ENCODE measurements around the gene TRIM38. TPM values are rescaled to one million over a fixed set of nuclear protein-coding genes. Genes with fewer than 3 reads are reported as not detected.
A peak's percentile ranks its signal among the peaks of the same experiment; 100 is the strongest.

The TRIM38 gene
- total RNA-seq, 4 donors from 2014 or later, result 2.2 to 6.7 (median 4.6) TPM

DNA sequence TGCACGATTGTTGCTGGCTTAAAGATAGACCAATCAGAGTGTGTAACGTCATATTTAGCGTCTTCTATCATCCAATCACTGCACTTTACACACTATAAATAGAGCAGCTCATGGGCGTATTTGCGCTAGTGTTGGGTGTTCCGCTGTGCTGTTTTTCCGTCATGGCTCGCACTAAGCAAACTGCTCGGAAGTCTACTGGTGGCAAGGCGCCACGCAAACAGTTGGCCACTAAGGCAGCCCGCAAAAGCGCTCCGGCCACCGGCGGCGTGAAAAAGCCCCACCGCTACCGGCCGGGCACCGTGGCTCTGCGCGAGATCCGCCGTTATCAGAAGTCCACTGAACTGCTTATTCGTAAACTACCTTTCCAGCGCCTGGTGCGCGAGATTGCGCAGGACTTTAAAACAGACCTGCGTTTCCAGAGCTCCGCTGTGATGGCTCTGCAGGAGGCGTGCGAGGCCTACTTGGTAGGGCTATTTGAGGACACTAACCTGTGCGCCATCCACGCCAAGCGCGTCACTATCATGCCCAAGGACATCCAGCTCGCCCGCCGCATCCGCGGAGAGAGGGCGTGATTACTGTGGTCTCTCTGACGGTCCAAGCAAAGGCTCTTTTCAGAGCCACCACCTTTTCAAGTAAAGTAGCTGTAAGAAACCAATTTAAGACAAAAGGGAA lies 57.9 kb downstream of the TRIM38 start:
- Histone ChIP-seq H3K4me3 (peak overlapping the region; percentile 59 to 81 (median 74)), H3K36me3 (no peaks in the 10 kb centered on the region), H3K27me3 (peaks cover 20 to 69% (median 53%) of the 10 kb centered on the region in 3 donors), H3K4me1 (peaks cover 4% of the 10 kb centered on the region in 2 donors), H3K27ac (peak overlapping the region; percentile 86 to 94 (median 89)), H3K9me3 (no peaks in the 10 kb centered on the region)
- peak; percentile 85 to 97 for TF ChIP-seq POLR2A (IDR thresholded peaks at IDR 0.05)
- TF ChIP-seq, protein P1, sequence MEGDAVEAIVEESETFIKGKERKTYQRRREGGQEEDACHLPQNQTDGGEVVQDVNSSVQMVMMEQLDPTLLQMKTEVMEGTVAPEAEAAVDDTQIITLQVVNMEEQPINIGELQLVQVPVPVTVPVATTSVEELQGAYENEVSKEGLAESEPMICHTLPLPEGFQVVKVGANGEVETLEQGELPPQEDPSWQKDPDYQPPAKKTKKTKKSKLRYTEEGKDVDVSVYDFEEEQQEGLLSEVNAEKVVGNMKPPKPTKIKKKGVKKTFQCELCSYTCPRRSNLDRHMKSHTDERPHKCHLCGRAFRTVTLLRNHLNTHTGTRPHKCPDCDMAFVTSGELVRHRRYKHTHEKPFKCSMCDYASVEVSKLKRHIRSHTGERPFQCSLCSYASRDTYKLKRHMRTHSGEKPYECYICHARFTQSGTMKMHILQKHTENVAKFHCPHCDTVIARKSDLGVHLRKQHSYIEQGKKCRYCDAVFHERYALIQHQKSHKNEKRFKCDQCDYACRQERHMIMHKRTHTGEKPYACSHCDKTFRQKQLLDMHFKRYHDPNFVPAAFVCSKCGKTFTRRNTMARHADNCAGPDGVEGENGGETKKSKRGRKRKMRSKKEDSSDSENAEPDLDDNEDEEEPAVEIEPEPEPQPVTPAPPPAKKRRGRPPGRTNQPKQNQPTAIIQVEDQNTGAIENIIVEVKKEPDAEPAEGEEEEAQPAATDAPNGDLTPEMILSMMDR (IDR thresholded peaks at IDR 0.05 in 4 of 5, conservative IDR thresholded peaks at IDR 0.05 in 1 of 5), result no peak
- intact Hi-C loops (cut with DNase I; ENCODE audit: low total_unique reads) (loop anchor here (5.0 to 10.0 kb wide), 5 partner anchors 152 to 1874 kb away; partner anchors contain the start of gene ZNF184), in situ Hi-C loops (cut with MboI; ENCODE audit: low sequenced_read_pairs in 4 of 4) (no loop called here)
- peak; percentile 33 to 70 for DNase-seq
- peak; percentile 83 to 84 for ATAC-seq

DNA sequence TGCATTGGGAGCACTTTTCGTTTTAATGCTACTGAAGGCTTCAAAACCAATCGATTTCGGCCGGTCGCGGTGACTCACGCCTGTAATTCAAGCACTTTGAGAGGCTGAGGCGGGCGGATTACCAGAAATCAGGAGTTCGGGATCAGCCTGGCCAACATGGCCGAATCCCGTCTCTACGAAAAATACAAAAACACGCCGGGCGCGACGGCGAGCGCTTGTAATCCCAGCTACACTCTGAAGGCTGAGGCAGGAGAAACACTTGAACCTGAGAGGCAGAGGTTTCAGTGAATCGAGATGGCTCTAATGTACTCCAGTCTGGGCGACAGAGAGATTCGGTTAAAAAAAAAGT lies 58.4 kb downstream of the TRIM38 start:
- Histone ChIP-seq H3K27me3 (peaks cover 20 to 73% (median 53%) of the 10 kb centered on the region in 3 donors), H3K4me3 (peak overlapping the region; percentile 59 to 81 (median 74)), H3K4me1 (peaks cover 4 to 8% of the 10 kb centered on the region in 2 donors), H3K9me3 (no peaks in the 10 kb centered on the region), H3K27ac (peak overlapping the region; percentile 86 to 94 (median 89)), H3K36me3 (no peaks in the 10 kb centered on the region)
- ATAC-seq (peak; percentile 14 to 19), DNase-seq (peak in 1 of 2 donors; percentile 30)
- intact Hi-C loops (cut with DNase I; ENCODE audit: low total_unique reads) (loop anchor here (5.0 to 10.0 kb wide), 5 partner anchors 151 to 1874 kb away; partner anchors contain the start of gene ZNF184), in situ Hi-C loops (cut with MboI; ENCODE audit: low sequenced_read_pairs in 4 of 4) (no loop called here)
- TF ChIP-seq, protein P1 (IDR thresholded peaks at IDR 0.05 in 4 of 5, conservative IDR thresholded peaks at IDR 0.05 in 1 of 5), result no peak
- no peak for TF ChIP-seq POLR2A (IDR thresholded peaks at IDR 0.05)

DNA sequence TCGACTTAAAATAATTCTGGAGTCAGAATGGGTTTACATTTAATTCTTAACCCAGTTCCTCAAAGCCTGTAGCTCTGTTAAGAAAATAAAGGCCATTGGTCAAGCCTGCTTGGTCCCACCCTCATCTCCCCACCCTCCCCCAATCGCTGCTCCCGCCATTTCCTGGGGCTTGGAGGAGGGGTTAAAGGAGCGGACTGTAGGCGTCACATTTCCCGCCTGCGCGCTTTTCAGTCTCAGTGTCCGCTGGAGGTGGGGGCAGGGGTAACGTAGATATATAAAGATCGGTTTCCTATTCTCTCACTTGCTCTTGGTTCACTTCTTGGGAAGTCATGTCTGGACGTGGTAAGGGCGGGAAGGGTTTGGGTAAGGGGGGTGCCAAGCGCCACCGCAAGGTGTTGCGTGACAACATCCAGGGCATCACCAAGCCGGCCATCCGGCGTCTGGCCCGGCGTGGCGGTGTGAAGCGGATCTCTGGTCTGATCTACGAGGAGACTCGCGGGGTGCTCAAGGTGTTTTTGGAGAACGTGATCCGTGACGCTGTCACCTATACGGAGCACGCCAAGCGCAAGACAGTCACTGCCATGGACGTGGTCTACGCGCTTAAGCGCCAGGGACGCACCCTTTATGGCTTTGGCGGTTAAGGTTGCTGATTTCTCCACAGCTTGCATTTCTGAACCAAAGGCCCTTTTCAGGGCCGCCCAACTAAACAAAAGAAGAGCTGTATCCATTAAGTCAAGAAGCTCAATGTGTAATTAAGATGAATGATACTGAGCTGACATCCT lies 58.9 kb downstream of the TRIM38 start:
- ATAC-seq (peak; percentile 76 to 80), DNase-seq (peak; percentile 85 to 88)
- Histone ChIP-seq H3K27ac (peak overlapping the region; percentile 86 to 94 (median 89)), H3K36me3 (no peaks in the 10 kb centered on the region), H3K4me1 (peaks cover 4 to 13% of the 10 kb centered on the region in 2 donors), H3K27me3 (peaks cover 18 to 73% (median 51%) of the 10 kb centered on the region in 3 donors), H3K4me3 (peak overlapping the region; percentile 59 to 81 (median 74)), H3K9me3 (no peaks in the 10 kb centered on the region)
- in situ Hi-C loops (cut with MboI; ENCODE audit: low sequenced_read_pairs in 4 of 4) (no loop called here), intact Hi-C loops (cut with DNase I; ENCODE audit: low total_unique reads) (loop anchor here (5.0 to 10.0 kb wide), 5 partner anchors 151 to 1873 kb away; partner anchors contain the start of gene ZNF184)
- TF ChIP-seq, protein P1 (IDR thresholded peaks at IDR 0.05 in 4 of 5, conservative IDR thresholded peaks at IDR 0.05 in 1 of 5), result peak in 1 of 5 experiments; percentile 4
- peak; percentile 54 to 59 for TF ChIP-seq POLR2A (IDR thresholded peaks at IDR 0.05)

- no peak for TF ChIP-seq POLR2A (IDR thresholded peaks at IDR 0.05)
- Histone ChIP-seq H3K27ac (peak overlapping the region; percentile 86 to 94 (median 89)), H3K36me3 (no peaks in the 10 kb centered on the region), H3K4me3 (peak overlapping the region; percentile 59 to 81 (median 74)), H3K4me1 (peaks cover 4 to 12% of the 10 kb centered on the region in 2 donors), H3K27me3 (peaks cover 14 to 73% (median 52%) of the 10 kb centered on the region in 3 donors), H3K9me3 (no peaks in the 10 kb centered on the region)
- ATAC-seq (peak in 1 of 2 donors; percentile 27), DNase-seq (peak; percentile 52 to 63)
- in situ Hi-C loops (cut with MboI; ENCODE audit: low sequenced_read_pairs in 4 of 4) (no loop called here), intact Hi-C loops (cut with DNase I; ENCODE audit: low total_unique reads) (loop anchor here (5.0 to 10.0 kb wide), 5 partner anchors 150 to 1873 kb away; partner anchors contain the start of gene ZNF184)
Observed at GRCh38 chr6:26022132-26022472, 59.5 kb downstream of the TRIM38 start.
